Coronary artery (tissue), 2 donors: Measurements from ENCODE around the gene IDI2.
A peak's percentile ranks its signal among the peaks of the same experiment; 100 is the strongest.

Experiments
- DNase-seq: peaks from one replicate; pipeline ENCODE4 v3.0.0-alpha.2; 2017; ENCODE audit warnings: low spot score
- H3K27ac ChIP-seq, 2 donors: fragments of 200-600 bp; sonication (generic); one replicate each; pipeline ENCODE4 v1.5.1; 2016 to 2019
- H3K4me3 ChIP-seq: fragments of 200-600 bp; sonication (generic); 2 replicates; pipeline ENCODE4 v1.5.1; 2016; ENCODE audit warnings: mild to moderate bottlenecking, moderate library complexity
- CTCF ChIP-seq: fragments of 200-600 bp; sonication (generic); IDR thresholded peaks from one replicate; pipeline ENCODE4 v1.5.1; 2019; ENCODE audit warnings: antibody characterized with exemption

The IDI2 gene

GRCh38 chr10:974038-974784 is 51.4 kb downstream of the IDI2 start:
- DNase-seq = no peak

GRCh38 chr10:972763-973162 is 52.9 kb downstream of the IDI2 start:
- H3K4me3 ChIP-seq = no peak overlapping the region
- no peak overlapping the region for H3K27ac ChIP-seq
- TF ChIP-seq CTCF = no peak
- no peak for DNase-seq

More at GRCh38 chr10:974038-974784, 51.4 kb downstream of the IDI2 start:
- Histone ChIP-seq H3K27ac (no peak overlapping the region), H3K4me3 (no peak overlapping the region)
- TF ChIP-seq CTCF = no peak

- Histone ChIP-seq H3K4me3 (no peak overlapping the region), H3K27ac (peak overlapping the region in 1 of 2 donors; percentile 15)
- DNase-seq = no peak
- no peak for TF ChIP-seq CTCF
Observed at GRCh38 chr10:971613-972012, 54.0 kb downstream of the IDI2 start.

- DNase-seq = no peak
- no peak for TF ChIP-seq CTCF
- peak overlapping the region in 1 of 2 donors; percentile 15 for H3K27ac ChIP-seq
- H3K4me3 ChIP-seq = no peak overlapping the region
Observed at GRCh38 chr10:971150-971542, 54.5 kb downstream of the IDI2 start.

- Histone ChIP-seq H3K4me3 (no peak overlapping the region), H3K27ac (no peak overlapping the region)
- DNase-seq = no peak
- no peak for TF ChIP-seq CTCF
Observed at GRCh38 chr10:970311-971149, 55.1 kb downstream of the IDI2 start.

- Histone ChIP-seq H3K27ac (no peak overlapping the region), H3K4me3 (no peak overlapping the region)
- no peak for DNase-seq
- no peak for TF ChIP-seq CTCF
Observed at GRCh38 chr10:969473-970150, 56.0 kb downstream of the IDI2 start.
